ENCODE measurements around the gene MYO18A. TPM values are rescaled to one million over a fixed set of nuclear protein-coding genes. Genes with fewer than 3 reads are reported as not detected.

The MYO18A gene
- total and polyA plus RNA-seq, 2 donors from 2014 or later: 25.6 to 60.7 TPM

- no peaks in the 10 kb centered on the region for H3K27me3 ChIP-seq (ENCODE audit: control insufficient read depth, insufficient read depth, low read length)
- no peaks in the 10 kb centered on the region for H3K9me3 ChIP-seq (ENCODE audit: control insufficient read depth in 2 of 3, insufficient read depth in 1 of 3, low read length in 3 of 3)
- H3K27ac ChIP-seq (ENCODE audit: low read depth in 2 of 2, low read length in 2 of 2): no peak overlapping the region
- no peak overlapping the region for H3K4me3 ChIP-seq (ENCODE audit: low read length in 3 of 3)
- H3K4me1 ChIP-seq (ENCODE audit: control insufficient read depth in 2 of 3, insufficient read depth in 2 of 3, low read depth in 1 of 3, low read length in 3 of 3): peaks cover 0 to 8% (median 7%) of the 10 kb centered on the region in 3 donors
- H3K36me3 ChIP-seq (ENCODE audit: control insufficient read depth in 2 of 3, insufficient read depth in 3 of 3, low read length in 3 of 3): peaks cover 0 to 33% (median 10%) of the 10 kb centered on the region in 3 donors
- no peak for TF ChIP-seq CTCF (IDR thresholded peaks at IDR 0.05; ENCODE audit: borderline replicate concordance, extremely low read depth, insufficient read depth)
- DNase-seq (no peak), FAIRE-seq (no peak)
- no peak overlapping the region for H3K9ac ChIP-seq (ENCODE audit: low read length in 3 of 3)
- intact Hi-C loops (cut with DNase I): loop anchor here (5.0 kb wide), 1 partner anchor 147 kb away; no protein-coding TSS in a partner anchor
Observed at GRCh38 chr17:29114141-29114540, 66.1 kb downstream of the MYO18A start.

- TF ChIP-seq CTCF (IDR thresholded peaks at IDR 0.05; ENCODE audit: borderline replicate concordance, extremely low read depth, insufficient read depth): no peak
- FAIRE-seq: no peak
- Histone ChIP-seq H3K9ac (ENCODE audit: low read length in 3 of 3) (no peak overlapping the region), H3K27me3 (ENCODE audit: control insufficient read depth, insufficient read depth, low read length) (no peaks in the 10 kb centered on the region), H3K9me3 (ENCODE audit: control insufficient read depth in 2 of 3, insufficient read depth in 1 of 3, low read length in 3 of 3) (no peaks in the 10 kb centered on the region), H3K36me3 (ENCODE audit: control insufficient read depth in 2 of 3, insufficient read depth in 3 of 3, low read length in 3 of 3) (peaks cover 0 to 26% (median 5%) of the 10 kb centered on the region in 3 donors), H3K4me1 (ENCODE audit: control insufficient read depth in 2 of 3, insufficient read depth in 2 of 3, low read depth in 1 of 3, low read length in 3 of 3) (peaks cover 0 to 10% (median 8%) of the 10 kb centered on the region in 3 donors), H3K27ac (ENCODE audit: low read depth in 2 of 2, low read length in 2 of 2) (no peak overlapping the region), H3K4me3 (ENCODE audit: low read length in 3 of 3) (no peak overlapping the region)
- DNase-seq: no peak
- intact Hi-C loops (cut with DNase I): loop anchor here (5.0 kb wide), 1 partner anchor 146 kb away; no protein-coding TSS in a partner anchor
Observed at GRCh38 chr17:29113334-29113733, 66.9 kb downstream of the MYO18A start.

GRCh38 chr17:29112771-29113295 lies 67.4 kb downstream of the MYO18A start:
- Histone ChIP-seq H3K4me3 (ENCODE audit: low read length in 3 of 3) (no peak overlapping the region), H3K27me3 (ENCODE audit: control insufficient read depth, insufficient read depth, low read length) (no peaks in the 10 kb centered on the region), H3K27ac (ENCODE audit: low read depth in 2 of 2, low read length in 2 of 2) (no peak overlapping the region), H3K9ac (ENCODE audit: low read length in 3 of 3) (no peak overlapping the region), H3K4me1 (ENCODE audit: control insufficient read depth in 2 of 3, insufficient read depth in 2 of 3, low read depth in 1 of 3, low read length in 3 of 3) (peaks cover 0 to 15% (median 11%) of the 10 kb centered on the region in 3 donors), H3K36me3 (ENCODE audit: control insufficient read depth in 2 of 3, insufficient read depth in 3 of 3, low read length in 3 of 3) (peaks cover 0 to 25% (median 5%) of the 10 kb centered on the region in 3 donors), H3K9me3 (ENCODE audit: control insufficient read depth in 2 of 3, insufficient read depth in 1 of 3, low read length in 3 of 3) (no peaks in the 10 kb centered on the region)
- FAIRE-seq: no peak
- DNase-seq: no peak
- TF ChIP-seq CTCF (IDR thresholded peaks at IDR 0.05; ENCODE audit: borderline replicate concordance, extremely low read depth, insufficient read depth): no peak
- intact Hi-C loops (cut with DNase I): loop anchor here (5.0 kb wide), 1 partner anchor 146 kb away; no protein-coding TSS in a partner anchor

All from kidney (tissue), 14 donors.